OCI-LY3 (cell line): ENCODE measurements around the gene KRT1.

ENCODE experiments used
- H2AFZ ChIP-seq: fragments of 200-600, 300-600 bp; shearing (Covaris generic); 2 replicates; pipeline ENCODE4 v1.6.0; 2014; ENCODE audit warnings: antibody characterized with exemption, low read depth, low read length
- H3K27ac ChIP-seq: fragments of 200-600, 300-600 bp; sonication (generic); 2 replicates; pipeline ENCODE4 v1.5.1; 2014; ENCODE audit warnings: mild to moderate bottlenecking, low read length, moderate library complexity, mixed read lengths
- H3K27me3 ChIP-seq: fragments of 200-600, 300-600 bp; sonication (generic); 2 replicates; pipeline ENCODE4 v1.6.1; 2014; ENCODE audit warnings: low read depth, low read length, mixed read lengths
- H3K36me3 ChIP-seq: fragments of 200-600, 300-600 bp; sonication (generic); replicated peaks from 2 replicates; pipeline ENCODE3; 2014; ENCODE audit warnings: low read depth, low read length, mixed read lengths
- H3K4me1 ChIP-seq: fragments of 300-600, 200-600 bp; sonication (generic); 2 replicates; pipeline ENCODE4 v1.6.1; 2014; ENCODE audit warnings: low read length, mixed read lengths
- H3K4me2 ChIP-seq: fragments of 200-600, 300-600 bp; sonication (generic); 2 replicates; pipeline ENCODE4 v1.6.1; 2014; ENCODE audit warnings: low read length, mixed read lengths
- H3K4me3 ChIP-seq: fragments of 300-600, 200-600 bp; sonication (generic); 2 replicates; pipeline ENCODE4 v1.5.1; 2014; ENCODE audit warnings: antibody characterized with exemption, mild to moderate bottlenecking, low read length, moderate library complexity
- H3K79me2 ChIP-seq: fragments of 300-600, 200-600 bp; shearing (Covaris generic); 2 replicates; pipeline ENCODE4 v1.6.1; 2014; ENCODE audit warnings: mild to moderate bottlenecking, low read length, mixed read lengths
- H3K9ac ChIP-seq: fragments of 300-600, 200-600 bp; shearing (Covaris generic); 2 replicates; pipeline ENCODE4 v1.6.0; 2014; ENCODE audit warnings: mild to moderate bottlenecking, low read length, moderate library complexity
- H3K9me3 ChIP-seq: fragments of 200-600, 300-600 bp; shearing (Covaris generic); 2 replicates; pipeline ENCODE4 v1.6.1; 2014; ENCODE audit warnings: low read length, mixed read lengths; ENCODE audit not compliant: insufficient read depth
- H4K20me1 ChIP-seq: fragments of 200-600, 300-600 bp; sonication (generic); 2 replicates; pipeline ENCODE4 v1.6.1; 2016; ENCODE audit warnings: low read length, mixed read lengths; ENCODE audit not compliant: insufficient read depth
- CTCF ChIP-seq: fragments of 200-600, 300-600 bp; sonication (generic); IDR thresholded peaks from 2 replicates; pipeline ENCODE4 v1.5.1; 2014; ENCODE audit warnings: antibody characterized with exemption, low read length, low read depth
- EZH2phosphoT487 ChIP-seq: fragments of 200-600 bp; shearing (Covaris generic); IDR thresholded peaks from 2 replicates; pipeline ENCODE4 v1.6.1; 2018; ENCODE audit warnings: antibody characterized with exemption, mixed run types, low read depth

KRT1 gene

GRCh38 chr12:52695039-52695438 is 14.8 kb upstream of the KRT1 start:
- Histone ChIP-seq H3K4me3 (no peak overlapping the region), H2AFZ (no peak overlapping the region), H3K4me1 (no peaks in the 10 kb centered on the region), H3K27ac (no peak overlapping the region), H4K20me1 (no peaks in the 10 kb centered on the region), H3K27me3 (peaks cover 41% of the 10 kb centered on the region), H3K36me3 (no peaks in the 10 kb centered on the region), H3K9me3 (no peaks in the 10 kb centered on the region), H3K4me2 (no peak overlapping the region), H3K79me2 (no peaks in the 10 kb centered on the region), H3K9ac (no peak overlapping the region)
- TF ChIP-seq CTCF (no peak), EZH2phosphoT487 (no peak)

- H3K27ac ChIP-seq = no peak overlapping the region
- no peaks in the 10 kb centered on the region for H3K9me3 ChIP-seq
- peaks cover 46% of the 10 kb centered on the region for H3K27me3 ChIP-seq
- H3K36me3 ChIP-seq = no peaks in the 10 kb centered on the region
- no peak overlapping the region for H2AFZ ChIP-seq
- H3K79me2 ChIP-seq = no peaks in the 10 kb centered on the region
- H3K4me3 ChIP-seq = no peak overlapping the region
- H4K20me1 ChIP-seq = no peaks in the 10 kb centered on the region
- no peak overlapping the region for H3K9ac ChIP-seq
- H3K4me1 ChIP-seq = no peaks in the 10 kb centered on the region
- H3K4me2 ChIP-seq = no peak overlapping the region
- TF ChIP-seq EZH2phosphoT487 = no peak
- TF ChIP-seq CTCF = no peak
Observed at GRCh38 chr12:52694151-52694550, 13.9 kb upstream of the KRT1 start.

- Histone ChIP-seq H3K9ac (no peak overlapping the region), H3K36me3 (no peaks in the 10 kb centered on the region), H4K20me1 (no peaks in the 10 kb centered on the region), H2AFZ (no peak overlapping the region), H3K27me3 (peaks cover 53% of the 10 kb centered on the region), H3K9me3 (no peaks in the 10 kb centered on the region), H3K79me2 (no peaks in the 10 kb centered on the region), H3K27ac (no peak overlapping the region), H3K4me2 (no peak overlapping the region), H3K4me3 (no peak overlapping the region), H3K4me1 (no peaks in the 10 kb centered on the region)
- TF ChIP-seq EZH2phosphoT487 (no peak), CTCF (no peak)
Observed at GRCh38 chr12:52693261-52693660, 13.1 kb upstream of the KRT1 start.

- TF ChIP-seq CTCF (peak; percentile 45), EZH2phosphoT487 (no peak)
- no peaks in the 10 kb centered on the region for H3K9me3 ChIP-seq
- peaks cover 63% of the 10 kb centered on the region for H3K27me3 ChIP-seq
- no peaks in the 10 kb centered on the region for H4K20me1 ChIP-seq
- H2AFZ ChIP-seq = no peak overlapping the region
- H3K27ac ChIP-seq = no peak overlapping the region
- H3K36me3 ChIP-seq = no peaks in the 10 kb centered on the region
- H3K4me3 ChIP-seq = no peak overlapping the region
- no peaks in the 10 kb centered on the region for H3K4me1 ChIP-seq
- no peak overlapping the region for H3K9ac ChIP-seq
- no peaks in the 10 kb centered on the region for H3K79me2 ChIP-seq
- no peak overlapping the region for H3K4me2 ChIP-seq
Observed at GRCh38 chr12:52692254-52692653, 12.0 kb upstream of the KRT1 start.
